ENCODE measurements around the gene MDFIC2. TPM values are rescaled to one million over a fixed set of nuclear protein-coding genes. Genes with fewer than 3 reads are reported as not detected.
"Not testable (repeated sequence)": the region's sequence is repeated elsewhere in the genome, so short reads cannot be mapped to it uniquely, and the experiment has no call there.

The MDFIC2 gene
- total RNA-seq, 2 donors from 2014 or later, result not detected

- no peak for ATAC-seq
- no peak overlapping the region for H3K4me3 Mint-ChIP-seq
- H3K27ac Mint-ChIP-seq, result no peak overlapping the region
- no peaks in the 10 kb centered on the region for H3K36me3 Mint-ChIP-seq (ENCODE audit: low read depth)
- no peak for DNase-seq
- no peaks in the 10 kb centered on the region for H3K4me1 Mint-ChIP-seq
- H3K9me3 ChIP-seq (ENCODE audit: control insufficient read depth, low read length, poor library complexity, severe bottlenecking), result no peaks in the 10 kb centered on the region
- H3K27me3 Mint-ChIP-seq, result no peaks in the 10 kb centered on the region
Observed at GRCh38 chr3:70245746-70246525, 66.5 kb downstream of the MDFIC2 start.

DNA sequence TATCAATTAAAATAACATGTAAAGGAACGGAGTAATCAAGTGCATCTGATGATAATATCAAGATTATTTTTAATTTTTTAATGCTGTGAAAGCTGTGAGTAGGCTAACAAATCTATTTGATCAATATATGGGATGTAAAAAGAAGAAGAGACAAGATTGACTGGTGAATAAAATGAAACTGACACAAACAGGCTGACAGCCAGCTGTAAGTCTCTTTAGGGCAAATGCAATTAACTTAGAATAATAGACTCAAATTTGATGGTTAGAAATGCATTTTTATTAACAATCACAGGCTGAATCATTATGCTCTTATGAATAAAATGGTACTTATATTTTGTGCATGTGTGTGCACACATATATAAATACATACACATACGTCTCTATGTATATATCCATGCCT, 68.0 kb downstream of the MDFIC2 start:
- ATAC-seq (no peak), DNase-seq (no peak)
- Mint-ChIP-seq H3K27ac (no peak overlapping the region), H3K36me3 (ENCODE audit: low read depth) (no peaks in the 10 kb centered on the region), H3K4me1 (no peaks in the 10 kb centered on the region), H3K27me3 (no peaks in the 10 kb centered on the region), H3K4me3 (no peak overlapping the region)
- no peaks in the 10 kb centered on the region for H3K9me3 ChIP-seq (ENCODE audit: control insufficient read depth, low read length, poor library complexity, severe bottlenecking)

- H3K4me1 Mint-ChIP-seq, result no peaks in the 10 kb centered on the region
- ATAC-seq (no peak), DNase-seq (no peak)
- H3K9me3 ChIP-seq (ENCODE audit: control insufficient read depth, low read length, poor library complexity, severe bottlenecking), result no peaks in the 10 kb centered on the region
- no peak overlapping the region for H3K4me3 Mint-ChIP-seq
- no peaks in the 10 kb centered on the region for H3K36me3 Mint-ChIP-seq (ENCODE audit: low read depth)
- H3K27me3 Mint-ChIP-seq, result no peaks in the 10 kb centered on the region
- no peak overlapping the region for H3K27ac Mint-ChIP-seq
Observed at GRCh38 chr3:70242297-70242882, 70.0 kb downstream of the MDFIC2 start.

GRCh38 chr3:70233812-70234211, 78.6 kb downstream of the MDFIC2 start:
- Mint-ChIP-seq H3K27me3 (no peaks in the 10 kb centered on the region), H3K4me1 (no peaks in the 10 kb centered on the region)
- no peak for ATAC-seq

DNA sequence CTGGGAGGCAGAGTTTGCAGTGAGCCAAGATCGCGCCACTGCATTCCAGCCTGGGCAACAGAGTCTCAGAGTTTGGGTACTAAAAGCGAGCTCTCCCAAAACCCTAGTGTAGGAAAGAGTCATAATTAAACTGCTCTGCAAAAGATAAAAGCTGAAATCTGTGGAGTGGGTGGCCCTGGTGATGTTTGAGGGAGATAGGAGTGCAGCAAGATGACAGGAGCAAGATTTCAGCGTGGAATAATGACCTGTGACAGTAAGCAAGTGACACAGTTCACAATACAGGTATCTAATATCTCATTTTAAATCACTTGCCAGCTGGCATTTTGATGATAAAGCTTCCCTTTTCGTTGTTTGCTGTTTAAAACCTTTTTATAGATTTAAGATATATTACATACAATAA, 79.3 kb downstream of the MDFIC2 start:
- Mint-ChIP-seq H3K4me3 (no peak overlapping the region), H3K27me3 (no peaks in the 10 kb centered on the region), H3K4me1 (no peaks in the 10 kb centered on the region), H3K27ac (no peak overlapping the region), H3K36me3 (ENCODE audit: low read depth) (no peaks in the 10 kb centered on the region)
- DNase-seq, result no peak
- ATAC-seq, result no peak
- no peaks in the 10 kb centered on the region for H3K9me3 ChIP-seq (ENCODE audit: control insufficient read depth, low read length, poor library complexity, severe bottlenecking)

More at GRCh38 chr3:70233812-70234211, 78.6 kb downstream of the MDFIC2 start:
- H3K9me3 ChIP-seq (ENCODE audit: control insufficient read depth, low read length, poor library complexity, severe bottlenecking), result no peaks in the 10 kb centered on the region
- Mint-ChIP-seq H3K36me3 (ENCODE audit: low read depth) (no peaks in the 10 kb centered on the region), H3K27ac (no peak overlapping the region), H3K4me3 (no peak overlapping the region)
- DNase-seq, result no peak

DNA sequence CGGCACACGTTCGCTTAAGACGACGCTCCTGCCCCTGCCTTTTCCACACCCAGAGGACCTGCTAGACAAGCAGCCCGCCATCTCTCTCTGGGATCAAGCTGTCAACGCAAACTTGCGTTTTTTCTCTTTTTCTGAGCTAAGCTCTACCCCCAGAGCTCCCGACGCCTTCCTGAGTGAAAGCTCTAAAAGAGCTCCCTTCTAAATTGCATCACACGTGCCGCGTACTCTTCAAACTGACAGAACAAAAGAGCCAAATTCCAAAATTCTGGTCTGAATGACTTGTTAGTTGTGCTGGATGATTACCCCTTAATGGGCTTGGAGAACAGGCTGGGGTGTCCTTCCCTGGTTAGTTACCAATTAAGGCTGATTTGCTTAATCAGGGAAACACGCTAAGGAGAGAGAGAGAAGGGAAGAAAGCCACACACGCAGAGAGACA, 81.2 kb downstream of the MDFIC2 start:
- H3K36me3 Mint-ChIP-seq (ENCODE audit: low read depth), result no peaks in the 10 kb centered on the region
- H3K27me3 Mint-ChIP-seq, result no peaks in the 10 kb centered on the region
- no peaks in the 10 kb centered on the region for H3K4me1 Mint-ChIP-seq
- H3K9me3 ChIP-seq (ENCODE audit: control insufficient read depth, low read length, poor library complexity, severe bottlenecking), result no peaks in the 10 kb centered on the region
- ATAC-seq, result no peak
- DNase-seq, result no peak
- no peak overlapping the region for H3K4me3 Mint-ChIP-seq
- no peak overlapping the region for H3K27ac Mint-ChIP-seq

GRCh38 chr3:70227437-70227836, 85.0 kb downstream of the MDFIC2 start:
- no peaks in the 10 kb centered on the region for H3K4me1 Mint-ChIP-seq
- no peak overlapping the region for H3K27ac Mint-ChIP-seq
- H3K27me3 Mint-ChIP-seq, result no peaks in the 10 kb centered on the region
- no peaks in the 10 kb centered on the region for H3K9me3 ChIP-seq (ENCODE audit: control insufficient read depth, low read length, poor library complexity, severe bottlenecking)
- no peak overlapping the region for H3K4me3 Mint-ChIP-seq
- no peak for DNase-seq
- no peaks in the 10 kb centered on the region for H3K36me3 Mint-ChIP-seq (ENCODE audit: low read depth)
- ATAC-seq, result no peak

- peaks cover 4% of the 10 kb centered on the region for H3K9me3 ChIP-seq (ENCODE audit: control insufficient read depth, low read length, poor library complexity, severe bottlenecking)
- DNase-seq, result no peak
- no peak overlapping the region for H3K27ac Mint-ChIP-seq
- ATAC-seq, result no peak
- H3K36me3 Mint-ChIP-seq (ENCODE audit: low read depth), result no peaks in the 10 kb centered on the region
- no peaks in the 10 kb centered on the region for H3K4me1 Mint-ChIP-seq
- no peaks in the 10 kb centered on the region for H3K27me3 Mint-ChIP-seq
- H3K4me3 Mint-ChIP-seq, result no peak overlapping the region
Observed at GRCh38 chr3:70225146-70225545, 87.3 kb downstream of the MDFIC2 start.

DNA sequence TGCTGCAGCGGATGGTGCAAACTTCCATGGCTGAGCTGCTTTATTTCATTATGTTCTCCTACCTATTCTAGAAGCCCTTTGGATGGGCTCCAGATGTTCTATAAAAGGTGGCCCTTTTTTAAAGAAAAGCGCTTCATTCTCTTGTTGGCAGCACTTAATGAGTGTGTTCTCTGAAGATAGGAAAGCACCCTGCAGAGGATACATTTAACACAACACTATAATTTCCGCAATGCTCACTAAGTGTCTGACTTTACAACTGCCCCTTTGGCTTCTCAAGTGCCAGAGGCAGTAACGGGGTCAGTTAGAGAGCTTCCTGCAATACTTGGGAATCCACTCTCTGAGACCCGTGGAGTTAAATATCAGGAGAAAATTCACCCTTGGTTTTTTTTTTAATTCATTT, 88.1 kb downstream of the MDFIC2 start:
- H3K9me3 ChIP-seq (ENCODE audit: control insufficient read depth, low read length, poor library complexity, severe bottlenecking), result peaks cover 4% of the 10 kb centered on the region
- no peak overlapping the region for H3K4me3 Mint-ChIP-seq
- no peaks in the 10 kb centered on the region for H3K27me3 Mint-ChIP-seq
- H3K27ac Mint-ChIP-seq, result no peak overlapping the region
- no peaks in the 10 kb centered on the region for H3K36me3 Mint-ChIP-seq (ENCODE audit: low read depth)
- DNase-seq (no peak), ATAC-seq (no peak)
- H3K4me1 Mint-ChIP-seq, result no peaks in the 10 kb centered on the region

DNA sequence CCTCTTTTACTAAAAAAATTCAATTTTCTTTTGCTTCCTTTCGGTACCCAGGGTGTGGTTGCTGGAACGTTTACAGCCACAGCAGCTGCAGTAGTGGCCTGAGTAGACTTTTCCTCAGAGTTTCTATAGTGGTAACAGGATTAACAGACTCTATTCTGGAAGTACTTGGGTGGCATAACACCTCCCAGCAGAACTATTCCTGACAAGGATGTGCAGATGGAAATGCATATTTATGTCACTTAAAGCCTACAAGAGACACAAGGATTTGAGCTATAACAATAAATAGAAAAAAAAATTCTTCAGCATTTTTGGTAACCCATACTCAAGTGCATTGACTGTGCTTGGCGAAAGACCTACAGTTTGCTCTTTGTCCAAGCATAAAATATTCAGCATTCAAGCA, 94.0 kb downstream of the MDFIC2 start:
- Mint-ChIP-seq H3K27me3 (no peaks in the 10 kb centered on the region), H3K4me3 (no peak overlapping the region), H3K4me1 (no peaks in the 10 kb centered on the region), H3K36me3 (ENCODE audit: low read depth) (no peaks in the 10 kb centered on the region), H3K27ac (no peak overlapping the region)
- DNase-seq (no peak), ATAC-seq (no peak)
- peaks cover 4% of the 10 kb centered on the region for H3K9me3 ChIP-seq (ENCODE audit: control insufficient read depth, low read length, poor library complexity, severe bottlenecking)

- H3K27me3 Mint-ChIP-seq; ATAC-seq; DNase-seq; H3K4me1 Mint-ChIP-seq; H3K27ac Mint-ChIP-seq; H3K9me3 ChIP-seq (ENCODE audit: control insufficient read depth, low read length, poor library complexity, severe bottlenecking); H3K4me3 Mint-ChIP-seq; H3K36me3 Mint-ChIP-seq (ENCODE audit: low read depth): not testable (repeated sequence)
Observed at GRCh38 chr3:70211274-70211673, 101.2 kb downstream of the MDFIC2 start.

- ATAC-seq (no peak), DNase-seq (no peak)
- H3K4me1 Mint-ChIP-seq, result no peaks in the 10 kb centered on the region
- no peaks in the 10 kb centered on the region for H3K36me3 Mint-ChIP-seq (ENCODE audit: low read depth)
- H3K9me3 ChIP-seq (ENCODE audit: control insufficient read depth, low read length, poor library complexity, severe bottlenecking), result no peaks in the 10 kb centered on the region
- H3K27me3 Mint-ChIP-seq, result no peaks in the 10 kb centered on the region
- H3K27ac Mint-ChIP-seq, result no peak overlapping the region
- no peak overlapping the region for H3K4me3 Mint-ChIP-seq
Observed at GRCh38 chr3:70201975-70202374, 110.5 kb downstream of the MDFIC2 start.

GRCh38 chr3:70189884-70190473, 122.5 kb downstream of the MDFIC2 start:
- Mint-ChIP-seq H3K4me1 (no peaks in the 10 kb centered on the region), H3K27me3 (no peaks in the 10 kb centered on the region), H3K4me3 (no peak overlapping the region), H3K27ac (no peak overlapping the region), H3K36me3 (ENCODE audit: low read depth) (no peaks in the 10 kb centered on the region)
- ATAC-seq (no peak), DNase-seq (no peak)
- H3K9me3 ChIP-seq (ENCODE audit: control insufficient read depth, low read length, poor library complexity, severe bottlenecking), result no peaks in the 10 kb centered on the region

DNA sequence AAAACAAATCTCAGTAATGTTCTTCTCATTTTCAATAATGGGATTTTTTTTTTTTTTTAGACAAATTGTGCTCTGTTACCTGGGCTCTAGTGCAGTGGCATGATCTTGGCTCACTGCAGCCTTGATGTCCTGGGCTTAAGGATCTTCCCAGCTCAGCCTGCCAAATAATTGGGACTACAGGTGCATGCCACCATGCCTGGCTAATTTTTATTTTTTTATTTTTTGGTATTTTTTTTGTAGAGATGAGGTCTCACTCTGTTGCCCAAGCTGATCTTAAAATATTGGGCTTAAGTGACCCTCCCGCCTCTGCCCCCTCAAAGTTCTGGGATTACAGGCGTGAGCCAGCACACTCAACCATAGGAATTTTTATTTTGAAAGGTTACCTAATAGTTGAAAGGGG, 126.2 kb downstream of the MDFIC2 start:
- H3K27me3 Mint-ChIP-seq, result no peaks in the 10 kb centered on the region
- no peak overlapping the region for H3K4me3 Mint-ChIP-seq
- no peaks in the 10 kb centered on the region for H3K36me3 Mint-ChIP-seq (ENCODE audit: low read depth)
- H3K4me1 Mint-ChIP-seq, result no peaks in the 10 kb centered on the region
- ATAC-seq, result no peak
- no peak for DNase-seq
- H3K27ac Mint-ChIP-seq, result no peak overlapping the region
- H3K9me3 ChIP-seq (ENCODE audit: control insufficient read depth, low read length, poor library complexity, severe bottlenecking), result no peaks in the 10 kb centered on the region
